A549 (cell line): ENCODE data around the gene DHX38. TPM values are rescaled to one million over a fixed set of nuclear protein-coding genes. Genes with fewer than 3 reads are reported as not detected.

Experiments
- ATAC-seq, 2 experiments: fragments of 200-7000 bp in 1 of 2; fragments of >200 bp in 1 of 2; cut with Nextera tagmentation in 1 of 2; cut with Tn5 transposase in 1 of 2; 3 replicates each; pipeline versions ENCODE4 v1.8.0 to v1.9.1; 2018 to 2020; ENCODE audit warnings: mild to moderate bottlenecking in 1 of 2, moderate library complexity in 1 of 2
- CTCF ChIA-PET: fragments of 300-600 bp; sonication (Branson Sonifier 250); formaldehyde crosslinking; extraction: SDS; loops from one replicate; lab custom pipeline; 2021; ENCODE audit warnings: antibody characterized with exemption, inconsistent platforms; lab: Yijun Ruan, JAX
- POLR2A ChIA-PET: fragments of 350-600 bp; formaldehyde crosslinking; extraction: SDS; loops from one replicate; lab custom pipeline; 2021; ENCODE audit warnings: antibody characterized with exemption, inconsistent platforms; lab: Yijun Ruan, JAX
- DNase-seq, 2 experiments: peaks; one replicate each; pipeline versions ENCODE4 v3.0.0 to v3.0.0-alpha.2; 2011 to 2016; ENCODE audit warnings: low read depth in 1 of 2, low spot score in 1 of 2
- FAIRE-seq: peaks from 2 replicates; lab custom pipeline; 2011; peaks lifted over from hg19 to GRCh38; lab: Jason Lieb, UNC
- H3K27ac ChIP-seq, 2 experiments: fragments of >200 bp; sonication (Bioruptor Twin); formaldehyde crosslinking; 3 replicates each; pipeline ENCODE4 v1.5.1; 2016 to 2017
- H3K4me1 ChIP-seq: fragments of >200 bp; sonication (Bioruptor Twin); formaldehyde crosslinking; 3 replicates; pipeline ENCODE4 v1.6.1; 2016
- H3K4me2 ChIP-seq: fragments of >200 bp; sonication (Bioruptor Twin); formaldehyde crosslinking; 3 replicates; pipeline ENCODE4 v1.6.1; 2016
- H3K4me3 ChIP-seq: fragments of >200 bp; sonication (Bioruptor Twin); formaldehyde crosslinking; 3 replicates; pipeline ENCODE4 v1.5.1; 2016
- H3K9me3 ChIP-seq: fragments of >200 bp; sonication (Bioruptor Twin); formaldehyde crosslinking; 3 replicates; pipeline ENCODE4 v1.6.1; 2016
- BHLHE40 ChIP-seq: IDR thresholded peaks from 2 replicates; pipeline ENCODE4 v1.6.1; 2012; ENCODE audit warnings: low read depth, low read length, inconsistent platforms
- CBX2 ChIP-seq: fragments of 200-600 bp; sonication (generic); IDR thresholded peaks from 2 replicates; pipeline ENCODE4 v1.6.1; 2016; ENCODE audit warnings: low read depth, mild to moderate bottlenecking, borderline replicate concordance
- CEBPB ChIP-seq, 2 experiments: fragments of >200 bp in 1 of 2; sonication (Bioruptor Twin) in 1 of 2; formaldehyde crosslinking in 1 of 2; IDR thresholded peaks; 2 replicates each; pipeline ENCODE4 v1.6.1; 2012 to 2016
- CTCF ChIP-seq: fragments of >200 bp; sonication (Bioruptor Twin); formaldehyde crosslinking; IDR thresholded peaks from 3 replicates; pipeline ENCODE4 v1.5.1; 2016
- E2F6 ChIP-seq: IDR thresholded peaks from 2 replicates; pipeline ENCODE4 v1.6.1; 2012; ENCODE audit warnings: low read depth, borderline replicate concordance
- EHF ChIP-seq: fragments of 250-450 bp; sonication (Bioruptor Pico); IDR thresholded peaks from 2 replicates; pipeline ENCODE4 v1.5.0; 2020; ENCODE audit warnings: mild to moderate bottlenecking
- EHMT2 ChIP-seq: fragments of 200-600 bp; sonication (generic); IDR thresholded peaks from 2 replicates; pipeline ENCODE4 v1.6.1; 2016; ENCODE audit warnings: antibody characterized with exemption, low read depth, mild to moderate bottlenecking, moderate library complexity
- EP300 ChIP-seq, 2 experiments: fragments of >200 bp; sonication (Bioruptor Twin); formaldehyde crosslinking; IDR thresholded peaks; 2 replicates in 1 of 2; 3 replicates in 1 of 2; pipeline ENCODE4 v1.6.1; 2016 to 2017
- FOSB ChIP-seq: fragments of 250-450 bp; sonication (Bioruptor Pico); IDR thresholded peaks from 2 replicates; pipeline ENCODE4 v1.5.0; 2020; ENCODE audit warnings: mild to moderate bottlenecking, moderate library complexity
- FOSL2 ChIP-seq, 2 experiments: fragments of 450-650 bp in 1 of 2; fragments of >200 bp in 1 of 2; sonication (Bioruptor Twin) in 1 of 2; formaldehyde crosslinking; IDR thresholded peaks; 2 replicates each; pipeline versions ENCODE4 v1.5.0 to v1.6.1; 2016 to 2020; ENCODE audit warnings: mild to moderate bottlenecking in 1 of 2, moderate library complexity in 1 of 2
- FOXS1 ChIP-seq: fragments of 250-450 bp; sonication (Bioruptor Pico); IDR thresholded peaks from 2 replicates; pipeline ENCODE4 v1.5.0; 2020; ENCODE audit warnings: mild to moderate bottlenecking, moderate library complexity
- HDAC2 ChIP-seq: fragments of 200-600 bp; sonication (generic); IDR thresholded peaks from 2 replicates; pipeline ENCODE4 v1.6.1; 2016
- HES2 ChIP-seq: fragments of >200 bp; sonication (Bioruptor Twin); formaldehyde crosslinking; IDR thresholded peaks from 2 replicates; pipeline ENCODE4 v1.6.1; 2016
- HEYL ChIP-seq: fragments of 250-450 bp; sonication (Bioruptor Pico); IDR thresholded peaks from 2 replicates; pipeline ENCODE4 v1.8.0; 2021; ENCODE audit warnings: mild to moderate bottlenecking, moderate library complexity
- HMGXB4 ChIP-seq: fragments of 250-450 bp; sonication (Bioruptor Pico); IDR thresholded peaks from 2 replicates; pipeline ENCODE4 v1.5.0; 2021; ENCODE audit warnings: mild to moderate bottlenecking, moderate library complexity, borderline replicate concordance
- HOXA7 ChIP-seq: fragments of 250-450 bp; sonication (Bioruptor Pico); IDR thresholded peaks from 2 replicates; pipeline ENCODE4 v1.5.0; 2020; ENCODE audit warnings: mild to moderate bottlenecking, moderate library complexity
- HOXB13 ChIP-seq: fragments of 250-450 bp; sonication (Bioruptor Pico); IDR thresholded peaks from 2 replicates; pipeline ENCODE4 v1.5.0; 2020; ENCODE audit warnings: low read depth, mild to moderate bottlenecking, moderate library complexity
- HOXB5 ChIP-seq: fragments of 250-450 bp; sonication (Bioruptor Pico); IDR thresholded peaks from 2 replicates; pipeline ENCODE4 v1.5.0; 2020; ENCODE audit warnings: mild to moderate bottlenecking, moderate library complexity
- JUN ChIP-seq, 2 experiments: fragments of >200 bp; sonication (Bioruptor Twin); formaldehyde crosslinking; IDR thresholded peaks; 2 replicates in 1 of 2; 3 replicates in 1 of 2; pipeline ENCODE4 v1.6.1; 2016 to 2017
- JUNB ChIP-seq: fragments of >200 bp; sonication (Bioruptor Twin); formaldehyde crosslinking; IDR thresholded peaks from 2 replicates; pipeline ENCODE4 v1.6.1; 2016
- KDM5A ChIP-seq: fragments of 200-600 bp; sonication (generic); IDR thresholded peaks from 2 replicates; pipeline ENCODE4 v1.6.1; 2016; ENCODE audit warnings: antibody characterized with exemption, mild to moderate bottlenecking
- MAX ChIP-seq: IDR thresholded peaks from 2 replicates; pipeline ENCODE4 v1.6.1; 2012
- NFE2L2 ChIP-seq: fragments of 150-350 bp; conservative IDR thresholded peaks from 2 replicates; pipeline ENCODE4 v1.6.1; 2014; ENCODE audit warnings: low read length
- NPAS2 ChIP-seq: fragments of 250-450 bp; sonication (Bioruptor Pico); IDR thresholded peaks from 2 replicates; pipeline ENCODE4 v1.8.0; 2022; ENCODE audit warnings: mild to moderate bottlenecking, moderate library complexity, borderline replicate concordance
- NR3C1 ChIP-seq: fragments of >200 bp; sonication (Bioruptor Twin); formaldehyde crosslinking; IDR thresholded peaks from 3 replicates; pipeline ENCODE4 v1.6.1; 2017
- PBX3 ChIP-seq: IDR thresholded peaks from 2 replicates; pipeline ENCODE4 v1.6.1; 2012
- PHF8 ChIP-seq: fragments of 200-600 bp; sonication (generic); IDR thresholded peaks from 2 replicates; pipeline ENCODE4 v1.6.1; 2016; ENCODE audit warnings: low read depth, mild to moderate bottlenecking, antibody characterized with exemption, moderate library complexity, borderline replicate concordance
- RAD21 ChIP-seq, 2 experiments: fragments of >200 bp in 1 of 2; sonication (Bioruptor Twin) in 1 of 2; formaldehyde crosslinking in 1 of 2; IDR thresholded peaks in 1 of 2; conservative IDR thresholded peaks in 1 of 2; 2 replicates in 1 of 2; 3 replicates in 1 of 2; pipeline ENCODE4 v1.6.1; 2012 to 2018; ENCODE audit warnings: inconsistent platforms in 1 of 2
- RCOR1 ChIP-seq: fragments of 150-350 bp; IDR thresholded peaks from 2 replicates; pipeline ENCODE4 v1.6.1; 2014; ENCODE audit warnings: antibody characterized with exemption, low read length, low read depth
- ZNF302 ChIP-seq: fragments of 250-450 bp; sonication (Bioruptor Pico); IDR thresholded peaks from 2 replicates; pipeline ENCODE4 v1.9.0; 2021; ENCODE audit warnings: inconsistent platforms, mild to moderate bottlenecking, moderate library complexity
- WGBS: methylation state at CpG from one replicate; pipeline ENCODE4 v1.1.6; 2017; ENCODE audit errors: missing lambda C conversion rate; 5-methylcytosine and 5-hydroxymethylcytosine counted together
- polyA plus RNA-seq, 4 experiments: library from polyadenylated mRNA; depleted of rRNA in 3 of 4; stranded (reverse); fragments of >200 nt; fragmentation: RNase III in 1 of 4; extraction: RNeasy Plus Mini Kit Qiagen cat#74134 plus additional on column Dnase treatment in 1 of 4; gene quantifications; 2 replicates in 3 of 4; 3 replicates in 1 of 4; pipeline ENCODE4 v1.2.3, GENCODE V29; 2011 to 2017
- TF ChIP-seq, protein P1 (sequence below): fragments of 250-450 bp; sonication (Bioruptor Pico); IDR thresholded peaks from 2 replicates; pipeline ENCODE4 v1.5.0; 2020; ENCODE audit warnings: low read depth, mild to moderate bottlenecking, moderate library complexity

The DHX38 gene
- polyA plus RNA-seq, 2 of the 4 experiments (the other 2 are of a cell fraction): 41.9 to 80.6 TPM

GRCh38 chr16:72101195-72101594 lies 7.5 kb downstream of the DHX38 start:
- DNase-seq (no peak), ATAC-seq (no peak), FAIRE-seq (no peak)
- no peak overlapping the region for H3K4me3 ChIP-seq
- POLR2A ChIA-PET: no interaction called here
- TF ChIP-seq E2F6: no peak
- TF ChIP-seq PBX3: no peak
- TF ChIP-seq JUN (IDR thresholded peaks at IDR 0.05): no peak
- TF ChIP-seq KDM5A: no peak
- TF ChIP-seq CEBPB (IDR thresholded peaks at IDR 0.05): no peak
- TF ChIP-seq EHF (CRISPR knock-in tag): no peak
- TF ChIP-seq HES2: no peak
- TF ChIP-seq NR3C1: no peak
- TF ChIP-seq MAX: no peak
- no peak for TF ChIP-seq FOSL2 (IDR thresholded peaks at IDR 0.05)
- TF ChIP-seq FOSL2 (CRISPR knock-in tag; IDR thresholded peaks at IDR 0.05): no peak
- TF ChIP-seq NFE2L2: no peak
- no peak for TF ChIP-seq FOXS1 (CRISPR knock-in tag)
- TF ChIP-seq RCOR1: no peak
- TF ChIP-seq CBX2: no peak
- no peak for TF ChIP-seq CTCF
- TF ChIP-seq RAD21 (conservative IDR thresholded peaks at IDR 0.05 in 1 of 2, IDR thresholded peaks at IDR 0.05 in 1 of 2): no peak
- TF ChIP-seq BHLHE40: no peak
- no peak for TF ChIP-seq EP300 (IDR thresholded peaks at IDR 0.05)
- TF ChIP-seq HOXB13 (CRISPR knock-in tag): no peak
- WGBS: 87% methylated on average over 10 of the region's 10 CpGs
- H3K27ac ChIP-seq: no peak overlapping the region
- no peak overlapping the region for H3K4me2 ChIP-seq
- no peaks in the 10 kb centered on the region for H3K4me1 ChIP-seq
- no peaks in the 10 kb centered on the region for H3K9me3 ChIP-seq
- CTCF ChIA-PET: interaction anchor here (1.2 to 1.9 kb wide), 3 partner anchors 18 to 35 kb away, joined by 3 to 18 read pairs (median 11); no protein-coding TSS in a partner anchor

GRCh38 chr16:72104905-72105304 lies 11.3 kb downstream of the DHX38 start:
- no peaks in the 10 kb centered on the region for H3K4me1 ChIP-seq
- DNase-seq: no peak
- WGBS: 85% methylated on average over 6 of the region's 9 CpGs
- CTCF ChIA-PET: no interaction called here
- H3K9me3 ChIP-seq: no peaks in the 10 kb centered on the region
- H3K4me3 ChIP-seq: no peak overlapping the region
- no peak for FAIRE-seq
- H3K27ac ChIP-seq: no peak overlapping the region
- H3K4me2 ChIP-seq: no peak overlapping the region
- POLR2A ChIA-PET: no interaction called here
- no peak for ATAC-seq
- TF ChIP-seq HOXB13 (CRISPR knock-in tag): no peak
- TF ChIP-seq CBX2: no peak
- no peak for TF ChIP-seq FOXS1 (CRISPR knock-in tag)
- TF ChIP-seq FOSB (CRISPR knock-in tag): no peak
- TF ChIP-seq HDAC2: no peak
- no peak for TF ChIP-seq NR3C1
- TF ChIP-seq PHF8: no peak
- TF ChIP-seq HOXB5: no peak
- no peak for TF ChIP-seq HMGXB4 (CRISPR knock-in tag)
- TF ChIP-seq JUNB: no peak
- TF ChIP-seq ZNF302: no peak
- TF ChIP-seq NPAS2 (CRISPR knock-in tag): no peak
- no peak for TF ChIP-seq HOXA7 (CRISPR knock-in tag)
- TF ChIP-seq HEYL (CRISPR knock-in tag): no peak
- TF ChIP-seq, protein P1, sequence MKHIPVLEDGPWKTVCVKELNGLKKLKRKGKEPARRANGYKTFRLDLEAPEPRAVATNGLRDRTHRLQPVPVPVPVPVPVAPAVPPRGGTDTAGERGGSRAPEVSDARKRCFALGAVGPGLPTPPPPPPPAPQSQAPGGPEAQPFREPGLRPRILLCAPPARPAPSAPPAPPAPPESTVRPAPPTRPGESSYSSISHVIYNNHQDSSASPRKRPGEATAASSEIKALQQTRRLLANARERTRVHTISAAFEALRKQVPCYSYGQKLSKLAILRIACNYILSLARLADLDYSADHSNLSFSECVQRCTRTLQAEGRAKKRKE (CRISPR knock-in tag): no peak
- no peak for TF ChIP-seq PBX3
- no peak for TF ChIP-seq RAD21 (conservative IDR thresholded peaks at IDR 0.05 in 1 of 2, IDR thresholded peaks at IDR 0.05 in 1 of 2)
- no peak for TF ChIP-seq EHMT2
